SK-N-SH (cell line): ENCODE results near the gene THYN1. TPM values are rescaled to one million over a fixed set of nuclear protein-coding genes. Genes with fewer than 3 reads are reported as not detected.

ENCODE experiments used
- CTCF ChIA-PET: fragments of 300-600, 350-600 bp; formaldehyde crosslinking; extraction: SDS; loops from one replicate; lab custom pipeline; 2021; lab: Yijun Ruan, JAX
- POLR2A ChIA-PET: fragments of 350-600 bp; sonication (Branson Sonifier 250); formaldehyde crosslinking; extraction: SDS; loops from one replicate; lab custom pipeline; 2020; ENCODE audit warnings: antibody characterized with exemption, inconsistent platforms; lab: Yijun Ruan, JAX
- DNase-seq: peaks from one replicate; pipeline ENCODE4 v3.0.0; 2012
- H2AFZ ChIP-seq: fragments of 200-600 bp; sonication (generic); 2 replicates; pipeline ENCODE4 v1.8.1; 2016; ENCODE audit warnings: antibody characterized with exemption, mild to moderate bottlenecking, low read depth
- H3F3A ChIP-seq: fragments of 200-600 bp; sonication (generic); replicated peaks from 2 replicates; pipeline ENCODE3; 2016; ENCODE audit warnings: antibody characterized with exemption, mild to moderate bottlenecking; ENCODE audit not compliant: insufficient read depth
- H3K27ac ChIP-seq, 2 experiments: fragments of 200-500 bp in 1 of 2; fragments of 200-600 bp in 1 of 2; sonication (Bioruptor generic) in 1 of 2; sonication (generic), shearing (Covaris generic) in 1 of 2; 2 replicates each; pipeline versions ENCODE4 v1.5.1 to v1.6.1; 2014 to 2016; ENCODE audit warnings: low read depth in 2 of 2, inconsistent platforms in 1 of 2, low read length in 1 of 2, mild to moderate bottlenecking in 1 of 2, mixed read lengths in 1 of 2
- H3K27me3 ChIP-seq: fragments of 200-600 bp; sonication (generic), shearing (Covaris generic); 2 replicates; pipeline ENCODE4 v1.6.1; 2016; ENCODE audit warnings: mixed run types; ENCODE audit not compliant: insufficient read depth
- H3K36me3 ChIP-seq, 2 experiments: fragments of 200-500 bp in 1 of 2; fragments of 200-600 bp in 1 of 2; sonication (Bioruptor generic) in 1 of 2; sonication (generic) in 1 of 2; replicated peaks in 1 of 2; 2 replicates each; pipeline versions ENCODE3 to v1.5.1; 2014 to 2016; ENCODE audit warnings: low read length in 1 of 2, mild to moderate bottlenecking in 1 of 2; ENCODE audit not compliant: insufficient read depth in 2 of 2, control insufficient read depth in 1 of 2
- H3K4me1 ChIP-seq, 2 experiments: fragments of 200-500 bp in 1 of 2; fragments of 200-600 bp in 1 of 2; sonication (Bioruptor generic) in 1 of 2; sonication (generic), shearing (Covaris generic) in 1 of 2; 2 replicates each; pipeline versions ENCODE4 v1.5.1 to v1.6.1; 2014 to 2016; ENCODE audit warnings: low read depth in 1 of 2, low read length in 1 of 2, mixed run types in 1 of 2; ENCODE audit not compliant: insufficient read depth in 2 of 2, control insufficient read depth in 1 of 2
- H3K4me2 ChIP-seq: fragments of 200-600 bp; sonication (generic), shearing (Covaris generic); 2 replicates; pipeline ENCODE4 v1.6.1; 2017; ENCODE audit warnings: mixed run types
- H3K4me3 ChIP-seq, 2 experiments: fragments of 200-500 bp in 1 of 2; fragments of 200-600 bp in 1 of 2; sonication (Bioruptor generic) in 1 of 2; sonication (generic), shearing (Covaris generic) in 1 of 2; 2 replicates each; pipeline versions ENCODE4 v1.5.1 to v1.8.1; 2014 to 2016; ENCODE audit warnings: low read depth in 2 of 2, inconsistent platforms in 1 of 2, low read length in 1 of 2, mild to moderate bottlenecking in 1 of 2, mixed read lengths in 1 of 2, moderate library complexity in 1 of 2
- H3K79me2 ChIP-seq: fragments of 200-600 bp; sonication (generic); 2 replicates; pipeline ENCODE4 v1.8.1; 2017; ENCODE audit warnings: mild to moderate bottlenecking; ENCODE audit not compliant: insufficient read depth
- H3K9ac ChIP-seq: fragments of 200-600 bp; sonication (generic); 2 replicates; pipeline ENCODE4 v1.6.1; 2017; ENCODE audit warnings: mixed run types
- H3K9me2 ChIP-seq: fragments of 200-600 bp; sonication (generic); 2 replicates; pipeline ENCODE4 v1.6.1; 2017; ENCODE audit warnings: mixed run types
- H3K9me3 ChIP-seq: fragments of 200-600 bp; sonication (generic); 2 replicates; pipeline ENCODE4 v1.6.1; 2017; ENCODE audit warnings: mixed run types, mild to moderate bottlenecking, moderate library complexity
- H4K20me1 ChIP-seq: fragments of 200-600 bp; sonication (generic); 2 replicates; pipeline ENCODE4 v1.6.1; 2017; ENCODE audit warnings: mild to moderate bottlenecking, mixed run types; ENCODE audit not compliant: insufficient read depth
- CTCF ChIP-seq: fragments of 200-600 bp; sonication (generic); IDR thresholded peaks from 2 replicates; pipeline ENCODE4 v1.6.1; 2017; ENCODE audit warnings: antibody characterized with exemption, mild to moderate bottlenecking, moderate library complexity
- EZH2phosphoT487 ChIP-seq: fragments of 200-600 bp; sonication (generic); IDR thresholded peaks from 2 replicates; pipeline ENCODE4 v1.6.1; 2017; ENCODE audit warnings: low read depth, mixed run types, mild to moderate bottlenecking, antibody characterized with exemption, moderate library complexity, borderline replicate concordance
- FOXM1 ChIP-seq: IDR thresholded peaks from 2 replicates; pipeline ENCODE4 v1.4.0; 2012; ENCODE audit warnings: low read depth, mild to moderate bottlenecking
- GABPA ChIP-seq: IDR thresholded peaks from 2 replicates; pipeline ENCODE4 v1.4.0; 2012; ENCODE audit warnings: low read depth, mild to moderate bottlenecking
- GATA2 ChIP-seq: sonication (generic); formaldehyde crosslinking; IDR thresholded peaks from 2 replicates; pipeline ENCODE4 v1.5.0; 2020; ENCODE audit warnings: mild to moderate bottlenecking, missing genetic modification reagents
- JUND ChIP-seq: IDR thresholded peaks from 2 replicates; pipeline ENCODE4 v1.4.0; 2012
- MAX ChIP-seq: IDR thresholded peaks from 2 replicates; pipeline ENCODE4 v1.4.0; 2012; ENCODE audit warnings: low read depth
- MXI1 ChIP-seq: IDR thresholded peaks from 2 replicates; pipeline ENCODE4 v1.6.1; 2012; ENCODE audit warnings: mild to moderate bottlenecking, low read depth, low read length, improper control_type of control experiment
- NFIC ChIP-seq: IDR thresholded peaks from 2 replicates; pipeline ENCODE4 v1.4.0; 2012; ENCODE audit warnings: borderline replicate concordance
- PBX3 ChIP-seq: IDR thresholded peaks from 2 replicates; pipeline ENCODE4; 2012
- POLR2AphosphoS5 ChIP-seq: IDR thresholded peaks from 2 replicates; pipeline ENCODE4 v1.6.1; 2012; ENCODE audit warnings: low read depth, low read length
- TCF12 ChIP-seq: IDR thresholded peaks from 2 replicates; pipeline ENCODE4 v1.4.0; 2012
- TEAD4 ChIP-seq: IDR thresholded peaks from 2 replicates; pipeline ENCODE4 v1.4.0; 2012; ENCODE audit warnings: mild to moderate bottlenecking, borderline replicate concordance; ENCODE audit not compliant: insufficient read depth
- WGBS: methylation state at CpG from one replicate; pipeline ENCODE4 v1.1.6; 2017; ENCODE audit warnings: low lambda C conversion rate; 5-methylcytosine and 5-hydroxymethylcytosine counted together
- polyA plus RNA-seq, 3 experiments: library from polyadenylated mRNA; depleted of rRNA; stranded (reverse); fragments of >200 nt; gene quantifications; 2 replicates each; pipeline ENCODE4 v1.2.3, GENCODE V29; 2012
- TF ChIP-seq, protein P1 (sequence below): IDR thresholded peaks from 2 replicates; pipeline ENCODE4 v1.6.1; 2012; ENCODE audit warnings: mild to moderate bottlenecking, low read depth, low read length, moderate library complexity
- TF ChIP-seq, protein P2 (sequence below): fragments of 150-350 bp; IDR thresholded peaks from 2 replicates; pipeline ENCODE4 v1.6.1; 2016; ENCODE audit warnings: mild to moderate bottlenecking, low read depth, low read length

Gene THYN1
- polyA plus RNA-seq, 1 of the 3 experiments (the other 2 are of a cell fraction) = 61.8 TPM

DNA sequence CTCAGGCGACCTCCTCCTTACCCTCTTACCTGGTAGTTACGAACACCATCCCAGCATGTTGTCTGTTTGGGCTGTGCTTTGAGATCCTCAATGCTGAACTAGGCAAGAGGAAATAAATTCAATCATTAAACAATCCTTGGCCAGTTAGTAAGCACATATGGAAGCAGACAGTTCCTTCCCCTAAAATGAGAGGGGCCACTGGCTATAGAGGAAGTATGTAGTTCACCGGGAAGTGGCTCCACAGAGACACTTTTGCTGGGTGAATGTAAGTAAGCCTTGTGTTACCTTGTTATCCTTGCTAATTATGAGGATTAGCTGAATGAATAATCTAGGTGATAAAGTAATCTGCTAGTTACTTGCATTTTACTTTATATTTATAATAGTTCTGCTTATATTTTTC is 2.9 kb downstream of the THYN1 start:
- DNase-seq = no peak
- no peaks in the 10 kb centered on the region for H4K20me1 ChIP-seq
- no peaks in the 10 kb centered on the region for H3K9me2 ChIP-seq
- CTCF ChIA-PET = interaction anchor here (2.5 kb wide), 1 partner anchor 11 kb away, joined by 8 read pairs; no protein-coding TSS in a partner anchor
- WGBS = 87% methylated on average over 3 of the region's 3 CpGs
- H3K9me3 ChIP-seq = no peaks in the 10 kb centered on the region
- no peaks in the 10 kb centered on the region for H3F3A ChIP-seq
- POLR2A ChIA-PET = interaction anchor here (1.0 kb wide), 1 partner anchor 26 kb away, joined by 3 read pairs; the partner anchor contains the start of gene VPS26B
- peaks cover 18 to 60% of the 10 kb centered on the region in 2 experiments for H3K36me3 ChIP-seq
- H3K9ac ChIP-seq = no peak overlapping the region
- TF ChIP-seq, protein P1, sequence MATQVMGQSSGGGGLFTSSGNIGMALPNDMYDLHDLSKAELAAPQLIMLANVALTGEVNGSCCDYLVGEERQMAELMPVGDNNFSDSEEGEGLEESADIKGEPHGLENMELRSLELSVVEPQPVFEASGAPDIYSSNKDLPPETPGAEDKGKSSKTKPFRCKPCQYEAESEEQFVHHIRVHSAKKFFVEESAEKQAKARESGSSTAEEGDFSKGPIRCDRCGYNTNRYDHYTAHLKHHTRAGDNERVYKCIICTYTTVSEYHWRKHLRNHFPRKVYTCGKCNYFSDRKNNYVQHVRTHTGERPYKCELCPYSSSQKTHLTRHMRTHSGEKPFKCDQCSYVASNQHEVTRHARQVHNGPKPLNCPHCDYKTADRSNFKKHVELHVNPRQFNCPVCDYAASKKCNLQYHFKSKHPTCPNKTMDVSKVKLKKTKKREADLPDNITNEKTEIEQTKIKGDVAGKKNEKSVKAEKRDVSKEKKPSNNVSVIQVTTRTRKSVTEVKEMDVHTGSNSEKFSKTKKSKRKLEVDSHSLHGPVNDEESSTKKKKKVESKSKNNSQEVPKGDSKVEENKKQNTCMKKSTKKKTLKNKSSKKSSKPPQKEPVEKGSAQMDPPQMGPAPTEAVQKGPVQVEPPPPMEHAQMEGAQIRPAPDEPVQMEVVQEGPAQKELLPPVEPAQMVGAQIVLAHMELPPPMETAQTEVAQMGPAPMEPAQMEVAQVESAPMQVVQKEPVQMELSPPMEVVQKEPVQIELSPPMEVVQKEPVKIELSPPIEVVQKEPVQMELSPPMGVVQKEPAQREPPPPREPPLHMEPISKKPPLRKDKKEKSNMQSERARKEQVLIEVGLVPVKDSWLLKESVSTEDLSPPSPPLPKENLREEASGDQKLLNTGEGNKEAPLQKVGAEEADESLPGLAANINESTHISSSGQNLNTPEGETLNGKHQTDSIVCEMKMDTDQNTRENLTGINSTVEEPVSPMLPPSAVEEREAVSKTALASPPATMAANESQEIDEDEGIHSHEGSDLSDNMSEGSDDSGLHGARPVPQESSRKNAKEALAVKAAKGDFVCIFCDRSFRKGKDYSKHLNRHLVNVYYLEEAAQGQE = no peak
- TF ChIP-seq CTCF (no peak), TEAD4 (no peak), TCF12 (no peak), GATA2 (no peak), GABPA (no peak), NFIC (no peak), FOXM1 (no peak), EZH2phosphoT487 (no peak), PBX3 (no peak), MXI1 (no peak), MAX (no peak), POLR2AphosphoS5 (no peak), JUND (no peak)
- TF ChIP-seq, protein P2, sequence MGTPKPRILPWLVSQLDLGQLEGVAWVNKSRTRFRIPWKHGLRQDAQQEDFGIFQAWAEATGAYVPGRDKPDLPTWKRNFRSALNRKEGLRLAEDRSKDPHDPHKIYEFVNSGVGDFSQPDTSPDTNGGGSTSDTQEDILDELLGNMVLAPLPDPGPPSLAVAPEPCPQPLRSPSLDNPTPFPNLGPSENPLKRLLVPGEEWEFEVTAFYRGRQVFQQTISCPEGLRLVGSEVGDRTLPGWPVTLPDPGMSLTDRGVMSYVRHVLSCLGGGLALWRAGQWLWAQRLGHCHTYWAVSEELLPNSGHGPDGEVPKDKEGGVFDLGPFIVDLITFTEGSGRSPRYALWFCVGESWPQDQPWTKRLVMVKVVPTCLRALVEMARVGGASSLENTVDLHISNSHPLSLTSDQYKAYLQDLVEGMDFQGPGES = no peak
- H3K4me2 ChIP-seq = no peak overlapping the region
- H3K4me3 ChIP-seq = no peak overlapping the region
- H3K79me2 ChIP-seq = peaks cover 28% of the 10 kb centered on the region
- H3K27me3 ChIP-seq = no peaks in the 10 kb centered on the region
- H3K4me1 ChIP-seq = peaks cover 4 to 11% of the 10 kb centered on the region in 2 experiments; a peak in 3 of 4 replicates
- no peak overlapping the region for H2AFZ ChIP-seq
- no peak overlapping the region for H3K27ac ChIP-seq
